B cell (primary cell): ENCODE data around the gene OTOP2. TPM values are rescaled to one million over a fixed set of nuclear protein-coding genes. Genes with fewer than 3 reads are reported as not detected.

Experiments
- ATAC-seq: fragments of 200-7000 bp; cut with Tn5 transposase; one replicate; pipeline ENCODE4 v1.10.0; 2021; ENCODE audit warnings: low read depth, mild to moderate bottlenecking, moderate number of reproducible peaks, moderate library complexity
- CTCF ChIA-PET: fragments of 350-600 bp; sonication (Branson Sonifier 250); formaldehyde crosslinking; loops from one replicate; lab custom pipeline; 2021; ENCODE audit warnings: antibody characterized with exemption, inconsistent platforms; lab: Charles Lee
- POLR2A ChIA-PET: fragments of 350-600 bp; sonication (Branson Sonifier 250); formaldehyde crosslinking; loops from one replicate; lab custom pipeline; 2021; ENCODE audit warnings: antibody characterized with exemption; lab: Charles Lee
- DNase-seq: peaks from one replicate; pipeline ENCODE4 v3.0.0; 2013
- H2AFZ ChIP-seq: 2 replicates; pipeline ENCODE4 v1.6.1; 2012; ENCODE audit warnings: mild to moderate bottlenecking, low read depth, low read length; ENCODE audit not compliant: insufficient read depth, poor library complexity, severe bottlenecking
- H3K27ac ChIP-seq, 2 donors: 1 replicate in 1 of 2; 2 replicates in 1 of 2; pipeline ENCODE4 v1.5.1; 2012 to 2013; ENCODE audit warnings: low read length in 2 of 2, mild to moderate bottlenecking in 2 of 2, moderate library complexity in 1 of 2
- H3K27me3 ChIP-seq, 4 experiments: fragments of 200-600 bp in 1 of 4; sonication (generic) in 1 of 4; replicated peaks in 1 of 4; 1 replicate in 2 of 4; 2 replicates in 2 of 4; pipeline versions ENCODE4 v1.6.1 to v1.7.0; 2013 to 2016; ENCODE audit warnings: low read length in 3 of 4, mild to moderate bottlenecking in 2 of 4, mixed read lengths in 1 of 4, moderate library complexity in 1 of 4; ENCODE audit not compliant: insufficient read depth in 4 of 4, control insufficient read depth in 3 of 4; ENCODE audit errors: control extremely low read depth in 1 of 4
- H3K36me3 ChIP-seq, 2 experiments: replicated peaks in 1 of 2; 1 replicate in 1 of 2; 2 replicates in 1 of 2; pipeline versions ENCODE4 v1.6.1 to v1.7.1; 2013; ENCODE audit warnings: low read length in 1 of 2; ENCODE audit not compliant: insufficient read depth in 2 of 2, control insufficient read depth in 1 of 2; ENCODE audit errors: control extremely low read depth in 1 of 2, extremely low read depth in 1 of 2
- H3K4me1 ChIP-seq, 2 donors: fragments of 200-600 bp in 1 of 2; sonication (generic) in 1 of 2; 1 replicate in 1 of 2; 2 replicates in 1 of 2; pipeline versions ENCODE4 v1.5.1 to v1.6.1; 2013 to 2017; ENCODE audit warnings: low read length in 2 of 2; ENCODE audit not compliant: control insufficient read depth in 2 of 2, insufficient read depth in 2 of 2
- H3K4me2 ChIP-seq: replicated peaks from 2 replicates; pipeline ENCODE3; 2012; ENCODE audit warnings: mild to moderate bottlenecking, low read depth, low read length; ENCODE audit not compliant: poor library complexity, severe bottlenecking
- H3K4me3 ChIP-seq, 5 experiments: fragments of 200-600 bp in 1 of 5; sonication (generic) in 1 of 5; 1 replicate in 3 of 5; 2 replicates in 2 of 5; pipeline versions ENCODE4 v1.5.1 to v1.7.0; 2011 to 2016; ENCODE audit warnings: low read length in 4 of 5, mild to moderate bottlenecking in 4 of 5, low read depth in 2 of 5, control low read depth in 1 of 5, moderate library complexity in 1 of 5; ENCODE audit not compliant: insufficient read depth in 1 of 5; ENCODE audit errors: control extremely low read depth in 1 of 5, extremely low read depth in 1 of 5
- H3K79me2 ChIP-seq: fragments of 200-600 bp; sonication (generic); one replicate; pipeline ENCODE4 v1.6.0; 2016; ENCODE audit warnings: low read length; ENCODE audit not compliant: control insufficient read depth, insufficient read depth
- H3K9ac ChIP-seq: fragments of 200-600 bp; sonication (generic); 2 replicates; pipeline ENCODE4 v1.6.1; 2017; ENCODE audit warnings: mild to moderate bottlenecking, low read length, moderate library complexity
- H3K9me3 ChIP-seq, 3 donors: one replicate each; pipeline versions ENCODE4 v1.6.1 to v1.7.1; 2013; ENCODE audit warnings: low read length in 2 of 3; ENCODE audit not compliant: control insufficient read depth in 2 of 3, insufficient read depth in 1 of 3; ENCODE audit errors: control extremely low read depth in 1 of 3
- H4K20me1 ChIP-seq: 2 replicates; pipeline ENCODE4 v1.6.0; 2012; ENCODE audit warnings: mild to moderate bottlenecking, low read length; ENCODE audit not compliant: insufficient read depth, control insufficient read depth, poor library complexity, severe bottlenecking
- H3K27ac Mint-ChIP-seq: one replicate; pipeline ENCODE4 v1.8.0; 2021; ENCODE audit warnings: mixed read lengths
- H3K27me3 Mint-ChIP-seq: one replicate; pipeline ENCODE4 v1.8.0; 2021; ENCODE audit warnings: mixed read lengths
- H3K4me1 Mint-ChIP-seq: one replicate; pipeline ENCODE4 v1.8.0; 2021; ENCODE audit warnings: mixed read lengths
- H3K4me3 Mint-ChIP-seq: one replicate; pipeline ENCODE4 v1.8.0; 2021; ENCODE audit warnings: mixed read lengths
- H3K9me3 Mint-ChIP-seq: one replicate; pipeline ENCODE4 v1.8.0; 2022; ENCODE audit warnings: mixed read lengths; ENCODE audit not compliant: insufficient read depth
- EZH2 ChIP-seq: IDR thresholded peaks from 2 replicates; pipeline ENCODE4 v1.6.1; 2012; ENCODE audit warnings: borderline replicate concordance, low read depth, mild to moderate bottlenecking, moderate library complexity, low read length; ENCODE audit not compliant: insufficient read depth, poor library complexity, severe bottlenecking
- WGBS: methylation state at CpG from one replicate; pipeline ENCODE4 v1.1.5; 2013; ENCODE audit warnings: missing lambda C conversion rate; ENCODE audit not compliant: insufficient coverage; 5-methylcytosine and 5-hydroxymethylcytosine counted together
- intact Hi-C: fragments of 100-400 bp; cut with micrococcal nuclease; formaldehyde crosslinking; loops from one replicate; pipeline ENCODE4 v1.10.0; 2022
- polyA plus RNA-seq: library from polyadenylated mRNA; depleted of rRNA; stranded (reverse); fragments of >200 nt; gene quantifications from 2 replicates; pipeline ENCODE4 v1.2.3, GENCODE V29; 2012
- total RNA-seq, 2 donors: library from RNA; stranded (reverse); fragments of 120-200 nt in 1 of 2; gene quantifications; 1 replicate in 1 of 2; 2 replicates in 1 of 2; pipeline versions ENCODE4 v1.2.3 to v1.2.4, GENCODE V29; 2013 to 2022
- TF ChIP-seq, protein P1 (sequence below): fragments of 200-600 bp; IDR thresholded peaks from one replicate; pipeline ENCODE4 v1.8.0; 2022; ENCODE audit warnings: antibody characterized with exemption, mild to moderate bottlenecking

OTOP2 gene
- total and polyA plus RNA-seq, 2 donors (not counting 1 experiment from before 2014, with no cell fraction given), result not detected

GRCh38 chr17:74893936-74894671 is 30.0 kb upstream of the OTOP2 start:
- Mint-ChIP-seq H3K4me3 (peak overlapping the region; percentile 71), H3K27ac (peak overlapping the region; percentile 34), H3K9me3 (no peaks in the 10 kb centered on the region), H3K4me1 (peaks cover 2% of the 10 kb centered on the region), H3K27me3 (peaks cover 44% of the 10 kb centered on the region)
- Histone ChIP-seq H3K9ac (no peak overlapping the region), H3K27me3 (peaks cover 0 to 44% (median 9%) of the 10 kb centered on the region in 4 experiments), H4K20me1 (no peaks in the 10 kb centered on the region), H3K4me2 (peak overlapping the region; percentile 68), H3K27ac (no peak overlapping the region), H3K4me3 (no peak overlapping the region), H3K36me3 (no peaks in the 10 kb centered on the region), H3K9me3 (peaks cover 0 to 6% (median 0%) of the 10 kb centered on the region in 3 donors), H2AFZ (peak overlapping the region; percentile 38), H3K4me1 (peaks cover 6 to 16% of the 10 kb centered on the region in 2 donors), H3K79me2 (no peaks in the 10 kb centered on the region)
- DNase-seq (no peak), ATAC-seq (no peak)
- 40% methylated on average over 21 of the region's 22 CpGs for WGBS
- ChIA-PET POLR2A (no interaction called here), CTCF (no interaction called here)
- intact Hi-C loops, result no loop called here
- TF ChIP-seq EZH2, result no peak

- no peaks in the 10 kb centered on the region for H3K9me3 Mint-ChIP-seq
- intact Hi-C loops, result no loop called here
- H3K79me2 ChIP-seq, result no peaks in the 10 kb centered on the region
- H3K9me3 ChIP-seq, result peaks cover 0 to 6% (median 0%) of the 10 kb centered on the region in 3 donors
- 88% methylated on average over 8 of the region's 11 CpGs for WGBS
- no peak overlapping the region for H2AFZ ChIP-seq
- H3K27ac Mint-ChIP-seq, result no peak overlapping the region
- H4K20me1 ChIP-seq, result no peaks in the 10 kb centered on the region
- no peak overlapping the region for H3K4me3 ChIP-seq
- no peak overlapping the region for H3K4me3 Mint-ChIP-seq
- H3K27me3 Mint-ChIP-seq, result peaks cover 47% of the 10 kb centered on the region
- H3K4me1 ChIP-seq, result peaks cover under 1 to 7% of the 10 kb centered on the region in 2 donors
- TF ChIP-seq, protein P1, sequence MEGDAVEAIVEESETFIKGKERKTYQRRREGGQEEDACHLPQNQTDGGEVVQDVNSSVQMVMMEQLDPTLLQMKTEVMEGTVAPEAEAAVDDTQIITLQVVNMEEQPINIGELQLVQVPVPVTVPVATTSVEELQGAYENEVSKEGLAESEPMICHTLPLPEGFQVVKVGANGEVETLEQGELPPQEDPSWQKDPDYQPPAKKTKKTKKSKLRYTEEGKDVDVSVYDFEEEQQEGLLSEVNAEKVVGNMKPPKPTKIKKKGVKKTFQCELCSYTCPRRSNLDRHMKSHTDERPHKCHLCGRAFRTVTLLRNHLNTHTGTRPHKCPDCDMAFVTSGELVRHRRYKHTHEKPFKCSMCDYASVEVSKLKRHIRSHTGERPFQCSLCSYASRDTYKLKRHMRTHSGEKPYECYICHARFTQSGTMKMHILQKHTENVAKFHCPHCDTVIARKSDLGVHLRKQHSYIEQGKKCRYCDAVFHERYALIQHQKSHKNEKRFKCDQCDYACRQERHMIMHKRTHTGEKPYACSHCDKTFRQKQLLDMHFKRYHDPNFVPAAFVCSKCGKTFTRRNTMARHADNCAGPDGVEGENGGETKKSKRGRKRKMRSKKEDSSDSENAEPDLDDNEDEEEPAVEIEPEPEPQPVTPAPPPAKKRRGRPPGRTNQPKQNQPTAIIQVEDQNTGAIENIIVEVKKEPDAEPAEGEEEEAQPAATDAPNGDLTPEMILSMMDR, result no peak
- TF ChIP-seq EZH2, result no peak
- H3K27me3 ChIP-seq, result peaks cover 0 to 41% (median 5%) of the 10 kb centered on the region in 4 experiments
- H3K4me1 Mint-ChIP-seq, result peaks cover 2% of the 10 kb centered on the region
- DNase-seq (no peak), ATAC-seq (no peak)
- no peak overlapping the region for H3K27ac ChIP-seq
- no peak overlapping the region for H3K4me2 ChIP-seq
- no peaks in the 10 kb centered on the region for H3K36me3 ChIP-seq
- POLR2A ChIA-PET, result no interaction called here
- CTCF ChIA-PET, result no interaction called here
- H3K9ac ChIP-seq, result no peak overlapping the region
Measured at GRCh38 chr17:74898376-74898946, 25.6 kb upstream of the OTOP2 start.
